ENCODE results near the gene ROM1. TPM values are rescaled to one million over a fixed set of nuclear protein-coding genes. Genes with fewer than 3 reads are reported as not detected.
"Not testable (repeated sequence)": the region's sequence is repeated elsewhere in the genome, so short reads cannot be mapped to it uniquely, and the experiment has no call there.

The ROM1 gene
- total RNA-seq, 6 donors from 2014 or later, result 3.1 to 9.2 (median 5.2) TPM

DNA sequence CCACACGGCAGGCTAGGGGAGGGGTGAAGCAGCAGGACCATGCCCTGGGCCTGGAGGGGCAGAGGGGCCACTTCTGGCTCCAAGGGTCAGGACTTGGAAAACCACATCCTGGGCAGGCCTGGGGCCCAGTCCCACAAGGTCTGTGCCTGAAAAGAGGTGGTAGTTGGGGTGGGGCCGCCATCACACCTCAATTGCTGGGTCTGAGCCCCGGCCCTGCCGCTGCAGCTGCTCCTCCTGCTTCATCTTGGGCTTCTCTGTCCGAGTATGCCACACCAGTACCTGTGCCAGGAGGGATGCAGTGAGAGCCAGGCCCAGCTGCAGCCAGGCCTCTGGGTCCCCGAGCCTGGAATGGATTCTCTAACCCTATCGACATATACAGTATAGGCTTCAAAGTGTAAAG lies 2.5 kb downstream of the ROM1 start:
- no peak overlapping the region for H3K27ac ChIP-seq
- ATAC-seq (ENCODE audit: low FRiP score in 2 of 2), result no peak
- TF ChIP-seq POLR2A (IDR thresholded peaks at IDR 0.05), result no peak
- TF ChIP-seq POLR2AphosphoS5 (IDR thresholded peaks at IDR 0.05), result no peak
- no peak for TF ChIP-seq EP300 (IDR thresholded peaks at IDR 0.05)
- no peak for TF ChIP-seq CTCF (IDR thresholded peaks at IDR 0.05)
- no peaks in the 10 kb centered on the region for H3K9me3 ChIP-seq
- peak in 1 of 2 donors; percentile 58 for DNase-seq
- H3K4me1 ChIP-seq, result peaks cover 18 to 29% (median 21%) of the 10 kb centered on the region in 4 donors
- H3K27me3 ChIP-seq, result no peaks in the 10 kb centered on the region
- WGBS, 2 donors, result 92 to 95% methylated on average over 4 to 7 of the region's 7 CpGs
- no peak overlapping the region for H3K4me3 ChIP-seq
- peaks cover 3 to 33% (median 15%) of the 10 kb centered on the region in 4 donors for H3K36me3 ChIP-seq

DNA sequence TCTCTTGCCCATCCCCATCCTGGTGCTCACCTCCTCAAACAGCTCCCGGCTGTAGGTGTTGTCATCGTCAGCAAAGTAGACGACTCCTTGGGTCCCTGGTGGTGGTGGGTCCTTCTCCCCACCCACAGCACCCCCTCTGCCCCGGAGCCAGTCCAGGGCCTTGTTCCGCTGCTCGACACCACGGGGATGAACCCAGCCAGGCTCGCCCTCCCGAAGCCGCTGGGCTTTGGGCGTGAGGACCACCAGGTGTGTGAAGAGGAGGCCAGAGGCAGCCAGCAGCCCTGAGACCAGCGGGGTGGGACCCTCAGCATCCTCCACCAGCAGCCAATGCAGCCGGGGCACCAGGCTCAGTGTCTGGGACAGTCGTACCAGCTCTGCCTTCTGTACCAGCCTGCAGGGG lies 3.9 kb downstream of the ROM1 start:
- not testable (repeated sequence) for H3K9me3 ChIP-seq; DNase-seq; ATAC-seq (ENCODE audit: low FRiP score in 2 of 2); H3K27me3 ChIP-seq; H3K27ac ChIP-seq; H3K4me3 ChIP-seq
- WGBS, 2 donors, result 100% methylated on average over 7 of the region's 14 CpGs; no CpG with 5 or more reads in 1 of the 2 donors
- H3K4me1 ChIP-seq, result peaks cover 11 to 25% (median 16%) of the 10 kb centered on the region in 4 donors
- H3K36me3 ChIP-seq, result peaks cover 0 to 28% (median 15%) of the 10 kb centered on the region in 4 donors

DNA sequence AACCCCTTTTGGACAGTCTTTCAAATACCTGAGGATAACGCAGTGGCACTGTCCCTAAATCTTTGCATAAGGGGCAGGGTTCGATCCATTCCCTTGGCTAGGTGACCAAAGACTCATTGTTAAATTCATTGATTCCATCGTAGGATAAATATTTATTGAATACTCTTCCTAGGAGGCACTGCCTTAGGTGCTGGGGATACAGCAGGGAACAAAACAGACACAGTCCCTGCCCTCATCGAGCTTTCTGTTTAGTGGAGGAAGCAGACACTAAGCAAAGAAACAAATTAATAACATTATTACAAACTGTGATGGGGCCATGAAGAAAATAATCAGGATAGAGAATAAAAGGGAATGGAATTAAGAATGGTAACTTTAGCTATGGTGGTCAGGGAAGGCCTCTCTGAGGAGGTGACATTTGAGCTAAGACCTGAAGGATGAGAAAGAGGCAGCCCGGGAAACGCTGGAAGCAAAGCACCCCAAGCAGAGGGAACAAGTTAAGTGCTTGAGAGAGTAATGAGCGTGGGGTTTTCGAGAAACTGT lies 8.0 kb downstream of the ROM1 start:
- Histone ChIP-seq H3K27ac (peak overlapping the region; percentile 82 to 90 (median 87)), H3K9me3 (no peaks in the 10 kb centered on the region), H3K36me3 (peaks cover 12 to 29% (median 21%) of the 10 kb centered on the region in 4 donors), H3K4me1 (peaks cover 11 to 20% (median 17%) of the 10 kb centered on the region in 4 donors), H3K4me3 (peak overlapping the region; percentile 67 to 75 (median 70)), H3K27me3 (no peaks in the 10 kb centered on the region)
- 29 to 31% methylated on average over 8 of the region's 8 CpGs for WGBS, 2 donors
- TF ChIP-seq EP300 (IDR thresholded peaks at IDR 0.05), result no peak
- no peak for TF ChIP-seq POLR2AphosphoS5 (IDR thresholded peaks at IDR 0.05)
- no peak for TF ChIP-seq CTCF (IDR thresholded peaks at IDR 0.05)
- TF ChIP-seq POLR2A (IDR thresholded peaks at IDR 0.05), result no peak
- no peak for DNase-seq
- ATAC-seq (ENCODE audit: low FRiP score in 2 of 2), result no peak

DNA sequence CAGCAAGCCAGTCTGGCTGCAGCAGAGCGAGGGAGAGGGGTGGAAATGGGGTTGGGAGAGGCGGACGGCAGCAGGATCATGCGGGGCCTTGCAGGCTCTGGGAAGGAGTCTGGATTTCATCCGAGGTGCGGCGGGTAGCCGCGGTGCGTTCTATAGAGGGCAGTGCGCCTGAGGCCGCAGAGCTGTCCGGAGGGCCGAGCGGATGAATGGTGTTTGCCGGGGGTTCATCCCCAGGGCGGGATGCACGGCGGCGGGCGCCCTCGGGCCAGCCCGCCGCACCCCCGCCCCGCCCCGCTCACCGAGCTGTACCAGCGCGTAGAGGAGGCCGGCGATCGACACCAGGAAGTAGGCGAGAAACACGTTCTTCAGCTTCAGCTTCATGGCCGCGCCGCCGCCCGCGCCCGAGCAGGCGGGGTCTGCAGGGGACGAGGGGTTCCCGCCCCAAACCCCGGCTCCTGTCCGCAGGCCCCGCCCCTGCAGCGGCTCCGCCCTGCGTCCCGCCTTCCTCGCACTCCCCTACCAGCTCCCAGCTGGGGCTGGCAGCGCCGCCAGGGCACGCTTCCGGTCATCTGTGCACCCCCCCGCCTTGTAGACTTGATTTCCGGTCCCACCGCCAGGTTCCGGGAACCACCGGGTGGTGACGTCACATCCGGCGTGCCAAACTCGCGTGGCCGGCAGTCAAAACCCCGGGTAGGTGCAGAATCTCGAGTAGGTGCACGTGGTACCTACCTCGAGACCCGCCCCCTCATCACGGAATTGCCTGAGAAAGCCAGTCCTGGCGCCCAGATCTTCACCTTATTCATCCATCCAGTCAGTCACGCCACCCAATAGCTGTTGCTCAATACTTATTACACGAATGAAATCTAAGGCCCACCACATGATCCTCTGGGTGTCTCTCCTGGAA lies 8.8 kb downstream of the ROM1 start, which contains the start of gene B3GAT3:
B3GAT3 (minus strand) TSS at position 420 of the 904 bp plus-strand sequence; CDS start at position 381, 39 bp downstream.
- H3K4me3 ChIP-seq, result peak within 1 kb of the TSS; percentile 67 to 75 (median 70)
- no peaks in the 10 kb centered on the region for H3K9me3 ChIP-seq
- DNase-seq (peak; percentile 99 to 100), ATAC-seq (ENCODE audit: low FRiP score in 2 of 2) (peak; percentile 99)
- H3K27ac ChIP-seq, result peak within 1 kb of the TSS; percentile 82 to 90 (median 87)
- WGBS, 2 donors, result 1% methylated on average over 24 to 64 of the region's 77 CpGs
- no peaks in the 10 kb centered on the region for H3K27me3 ChIP-seq
- H3K4me1 ChIP-seq, result peaks cover 11 to 20% (median 17%) of the 10 kb centered on the region in 4 donors
- peaks cover 18 to 29% (median 24%) of the 10 kb centered on the region in 4 donors for H3K36me3 ChIP-seq
- TF ChIP-seq CTCF (IDR thresholded peaks at IDR 0.05), result peak in 5 of 6 experiments; percentile 12 to 59 (median 41)
- TF ChIP-seq POLR2AphosphoS5 (IDR thresholded peaks at IDR 0.05), result peak; percentile 95 to 99
- TF ChIP-seq POLR2A (IDR thresholded peaks at IDR 0.05), result peak in 2 of 4 donors; percentile 65 to 87
- TF ChIP-seq EP300 (IDR thresholded peaks at IDR 0.05), result peak in 3 of 4 donors; percentile 88 to 94 (median 93)

DNA sequence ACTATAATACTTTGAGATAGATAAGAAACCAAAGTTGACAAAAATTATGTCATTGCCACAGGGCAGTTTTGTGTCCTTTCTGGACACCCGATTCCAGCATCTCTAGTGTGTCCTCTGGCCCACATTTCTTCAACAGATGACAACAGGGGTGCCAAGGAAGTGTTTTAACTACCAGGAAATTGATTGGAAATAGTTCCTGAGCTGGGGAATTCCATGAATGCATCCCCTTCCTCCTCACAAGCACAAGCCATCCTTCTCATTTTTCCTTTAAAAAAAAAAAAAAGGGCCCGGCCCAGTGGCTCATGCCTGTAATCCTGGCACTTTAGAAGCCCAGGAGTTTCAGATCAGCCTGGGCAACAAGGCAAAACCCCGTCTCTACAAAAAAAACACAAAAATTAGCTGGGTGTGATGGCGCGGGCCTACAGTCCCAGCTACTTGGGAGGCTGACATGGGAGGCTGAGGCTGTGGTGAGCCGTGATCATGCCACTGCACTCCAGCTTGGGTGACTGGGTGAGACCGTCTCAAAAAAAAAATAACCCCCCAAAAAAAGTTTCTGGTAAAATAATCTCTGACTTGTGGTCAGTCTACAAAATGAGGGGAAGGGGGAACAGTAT lies 9.5 kb downstream of the ROM1 start:
- 80 to 86% methylated on average over 7 of the region's 7 CpGs for WGBS, 2 donors
- Histone ChIP-seq H3K4me1 (peaks cover 11 to 20% (median 17%) of the 10 kb centered on the region in 4 donors), H3K4me3 (peak overlapping the region in 3 of 4 donors; percentile 69 to 75 (median 72)), H3K27me3 (no peaks in the 10 kb centered on the region), H3K27ac (peak overlapping the region; percentile 82 to 90 (median 87)), H3K36me3 (peaks cover 23 to 29% (median 27%) of the 10 kb centered on the region in 4 donors), H3K9me3 (no peaks in the 10 kb centered on the region)
- TF ChIP-seq EP300 (IDR thresholded peaks at IDR 0.05), result no peak
- no peak for TF ChIP-seq POLR2A (IDR thresholded peaks at IDR 0.05)
- no peak for TF ChIP-seq CTCF (IDR thresholded peaks at IDR 0.05)
- no peak for TF ChIP-seq POLR2AphosphoS5 (IDR thresholded peaks at IDR 0.05)
- DNase-seq (no peak), ATAC-seq (ENCODE audit: low FRiP score in 2 of 2) (no peak)
